ENCODE measurements around the gene FZD1.
A peak's percentile ranks its signal among the peaks of the same experiment; 100 is the strongest.

Gene FZD1

GRCh38 chr7:91265693-91266066, 1.4 kb downstream of the FZD1 start:
- DNase-seq, result no peak

DNA sequence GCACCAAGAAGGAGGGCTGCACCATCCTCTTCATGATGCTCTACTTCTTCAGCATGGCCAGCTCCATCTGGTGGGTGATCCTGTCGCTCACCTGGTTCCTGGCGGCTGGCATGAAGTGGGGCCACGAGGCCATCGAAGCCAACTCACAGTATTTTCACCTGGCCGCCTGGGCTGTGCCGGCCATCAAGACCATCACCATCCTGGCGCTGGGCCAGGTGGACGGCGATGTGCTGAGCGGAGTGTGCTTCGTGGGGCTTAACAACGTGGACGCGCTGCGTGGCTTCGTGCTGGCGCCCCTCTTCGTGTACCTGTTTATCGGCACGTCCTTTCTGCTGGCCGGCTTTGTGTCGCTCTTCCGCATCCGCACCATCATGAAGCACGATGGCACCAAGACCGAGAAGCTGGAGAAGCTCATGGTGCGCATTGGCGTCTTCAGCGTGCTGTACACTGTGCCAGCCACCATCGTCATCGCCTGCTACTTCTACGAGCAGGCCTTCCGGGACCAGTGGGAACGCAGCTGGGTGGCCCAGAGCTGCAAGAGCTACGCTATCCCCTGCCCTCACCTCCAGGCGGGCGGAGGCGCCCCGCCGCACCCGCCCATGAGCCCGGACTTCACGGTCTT, 1.9 kb downstream of the FZD1 start:
- no peak for DNase-seq

DNA sequence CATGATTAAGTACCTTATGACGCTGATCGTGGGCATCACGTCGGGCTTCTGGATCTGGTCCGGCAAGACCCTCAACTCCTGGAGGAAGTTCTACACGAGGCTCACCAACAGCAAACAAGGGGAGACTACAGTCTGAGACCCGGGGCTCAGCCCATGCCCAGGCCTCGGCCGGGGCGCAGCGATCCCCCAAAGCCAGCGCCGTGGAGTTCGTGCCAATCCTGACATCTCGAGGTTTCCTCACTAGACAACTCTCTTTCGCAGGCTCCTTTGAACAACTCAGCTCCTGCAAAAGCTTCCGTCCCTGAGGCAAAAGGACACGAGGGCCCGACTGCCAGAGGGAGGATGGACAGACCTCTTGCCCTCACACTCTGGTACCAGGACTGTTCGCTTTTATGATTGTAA, 2.5 kb downstream of the FZD1 start:
- DNase-seq, result no peak

GRCh38 chr7:91267171-91267955, 3.1 kb downstream of the FZD1 start:
- DNase-seq, result no peak

- DNase-seq, result no peak
Measured at GRCh38 chr7:91270372-91270771, 6.1 kb downstream of the FZD1 start.

- no peak for DNase-seq
Measured at GRCh38 chr7:91276909-91277308, 12.7 kb downstream of the FZD1 start.

DNA sequence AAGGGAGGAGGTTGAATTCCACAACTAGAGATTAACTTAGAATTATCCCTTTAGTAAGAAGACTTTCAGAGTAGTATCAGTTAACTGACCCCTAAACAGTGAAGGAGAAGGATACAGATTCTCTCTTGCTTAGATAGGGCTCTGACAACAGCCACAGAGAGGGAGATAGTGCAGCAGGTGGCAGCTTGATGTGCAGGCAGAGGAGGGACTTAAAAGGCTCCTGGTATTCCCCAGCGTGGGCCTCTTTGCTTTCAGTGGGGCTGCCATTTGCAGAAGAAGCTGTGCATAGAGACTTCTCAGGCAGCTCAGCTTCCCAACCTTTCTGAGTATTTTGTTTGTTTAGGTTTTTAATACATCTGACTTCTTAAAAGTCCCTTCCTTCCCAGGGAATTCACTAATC, 16.0 kb downstream of the FZD1 start:
- peak in 1 of 2 experiments; percentile 30 for DNase-seq

DNA sequence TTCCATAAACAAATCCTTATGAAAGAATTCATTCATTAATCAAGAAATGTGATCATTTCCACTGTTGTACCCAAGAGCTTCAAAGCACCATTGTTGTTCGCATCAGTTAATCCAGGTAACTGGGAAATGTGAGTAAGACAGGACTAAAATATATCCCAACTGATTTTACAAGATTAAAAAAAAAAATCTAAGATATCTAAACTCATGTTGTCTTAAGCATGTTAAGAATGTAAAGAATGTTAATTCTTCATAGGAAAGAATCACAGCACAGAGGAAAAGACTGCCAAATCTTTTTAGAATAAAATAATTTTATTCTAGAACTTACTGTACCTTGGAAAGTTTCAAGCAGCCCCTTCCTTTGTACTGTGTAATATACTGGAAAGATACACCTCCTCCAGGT, 16.4 kb downstream of the FZD1 start:
- DNase-seq, result no peak

DNA sequence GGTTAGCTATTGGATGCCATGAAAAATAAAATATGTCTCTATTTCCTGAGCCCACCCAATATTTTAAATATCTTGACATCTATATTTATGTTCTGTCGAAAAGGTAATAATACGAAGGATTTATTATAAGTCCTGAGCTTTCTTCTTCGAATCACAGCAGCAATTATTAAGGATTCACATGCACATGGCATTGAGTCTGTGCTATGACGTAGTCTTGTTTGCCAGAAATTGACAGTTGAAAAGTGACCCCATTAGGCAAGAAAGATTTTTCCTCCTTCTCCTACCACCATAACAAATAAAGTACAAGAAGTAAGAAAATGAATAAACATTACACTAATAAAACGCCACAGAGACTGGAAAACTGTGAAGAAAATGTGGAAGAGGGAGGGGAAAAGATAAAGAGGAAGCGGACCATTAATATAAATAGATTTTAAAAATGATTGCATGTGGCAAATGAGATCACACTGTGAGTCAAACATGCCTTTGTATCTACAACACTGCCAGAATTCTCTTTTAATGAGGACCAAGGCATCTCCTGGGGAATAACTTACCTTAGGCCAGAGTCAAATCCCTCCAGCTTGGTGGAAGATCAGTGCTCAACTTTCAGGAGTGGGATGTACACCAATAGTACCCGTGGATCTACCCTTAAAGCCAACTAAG, 21.6 kb downstream of the FZD1 start:
- no peak for DNase-seq

DNA sequence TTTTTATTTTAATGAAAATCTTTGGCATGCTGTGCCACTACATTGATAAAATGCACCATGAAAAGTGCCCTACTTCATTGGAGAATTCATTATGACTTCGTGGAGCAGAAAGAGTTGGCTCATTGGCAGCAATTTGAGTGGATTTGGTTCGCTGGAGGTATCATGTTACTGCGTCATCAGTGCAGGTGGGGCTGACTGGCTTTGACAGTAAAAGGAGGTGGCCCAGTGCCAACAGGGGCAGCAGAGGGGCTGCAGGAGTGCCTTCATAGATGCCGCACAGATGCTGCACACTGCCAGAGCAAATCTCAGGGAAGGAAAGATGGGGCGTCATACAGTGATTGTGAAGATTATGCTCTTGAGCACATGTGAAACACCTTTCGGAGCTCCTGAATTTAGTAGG, 22.2 kb downstream of the FZD1 start:
- DNase-seq, result no peak

- DNase-seq, result no peak
Measured at GRCh38 chr7:91287371-91288084, 23.3 kb downstream of the FZD1 start.

DNA sequence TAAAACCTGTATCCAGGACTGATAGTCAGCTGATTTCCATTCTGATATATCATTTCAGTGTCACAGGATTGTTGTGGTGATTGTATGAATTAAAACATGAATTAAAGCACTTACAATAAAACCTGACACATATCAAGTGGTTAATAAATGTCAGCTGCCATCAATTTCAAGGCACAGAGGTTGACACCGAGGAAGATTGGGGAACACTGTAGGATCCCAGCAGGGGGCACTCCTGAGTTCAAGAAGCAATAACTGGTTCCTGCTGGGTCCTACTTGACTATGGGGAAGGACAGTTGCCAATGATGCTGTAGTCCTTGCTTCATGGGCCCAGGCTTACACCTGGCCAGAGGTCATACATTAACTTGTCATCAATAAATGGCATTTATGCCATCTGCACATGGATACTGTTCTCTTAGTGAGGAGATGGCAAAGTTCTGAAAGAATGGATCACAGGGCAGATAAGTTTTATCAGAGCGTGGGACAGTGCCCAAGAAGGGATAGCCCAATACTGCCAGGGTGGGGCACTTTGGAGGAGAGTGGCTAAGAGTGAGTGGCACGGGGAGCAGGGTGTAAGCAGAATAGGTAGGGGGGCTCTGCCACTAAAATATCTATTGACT, 24.1 kb downstream of the FZD1 start:
- no peak for DNase-seq

DNA sequence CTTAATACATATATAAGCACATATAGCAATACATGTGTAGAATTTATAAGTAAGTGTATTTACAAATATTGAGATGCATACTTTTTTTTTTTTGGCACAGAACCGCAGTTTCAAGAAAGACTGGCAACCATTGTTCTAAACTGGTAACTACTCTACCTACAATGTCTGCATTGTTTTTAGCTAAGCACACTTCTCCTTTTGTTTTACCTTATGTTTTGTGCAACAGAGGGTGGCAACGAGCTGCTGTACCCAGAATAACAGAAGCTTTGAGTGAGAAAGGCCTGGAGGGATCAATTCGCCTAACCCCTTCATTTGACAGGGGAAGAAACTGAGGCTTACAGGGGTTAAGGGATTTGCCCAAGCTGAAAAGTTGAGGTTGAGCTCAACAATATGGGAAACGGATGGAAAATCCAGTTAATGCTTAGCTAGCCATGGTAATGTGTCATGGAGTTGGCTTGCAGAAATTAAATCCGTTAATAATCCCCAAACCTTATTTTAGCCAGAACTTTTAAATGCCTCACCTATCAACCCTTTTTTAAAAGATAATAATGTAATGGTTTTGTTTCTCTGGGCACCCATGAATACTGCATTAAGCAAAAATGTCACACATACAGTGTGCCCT, 25.5 kb downstream of the FZD1 start:
- no peak for DNase-seq

GRCh38 chr7:91291302-91291701, 27.1 kb downstream of the FZD1 start:
- no peak for DNase-seq

DNA sequence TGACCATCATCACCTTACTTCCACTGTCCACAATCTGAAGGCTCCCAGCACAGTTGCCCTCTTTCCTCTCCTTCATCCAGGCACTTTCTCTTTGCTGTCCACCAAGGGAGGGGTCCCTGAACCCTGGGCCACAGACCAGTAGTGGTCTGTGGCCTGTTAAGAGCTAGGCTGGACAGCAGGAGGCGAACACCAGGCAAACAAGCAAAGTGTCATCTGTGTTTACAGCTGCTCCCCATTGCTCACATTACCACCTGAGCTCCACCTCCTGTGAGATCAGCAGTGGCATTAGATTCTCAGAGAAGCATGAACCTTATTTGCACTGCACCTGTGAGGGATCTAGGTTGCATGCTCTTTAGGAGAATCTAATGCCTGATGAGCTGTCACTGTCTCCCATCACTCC, 27.7 kb downstream of the FZD1 start:
- no peak for DNase-seq

DNA sequence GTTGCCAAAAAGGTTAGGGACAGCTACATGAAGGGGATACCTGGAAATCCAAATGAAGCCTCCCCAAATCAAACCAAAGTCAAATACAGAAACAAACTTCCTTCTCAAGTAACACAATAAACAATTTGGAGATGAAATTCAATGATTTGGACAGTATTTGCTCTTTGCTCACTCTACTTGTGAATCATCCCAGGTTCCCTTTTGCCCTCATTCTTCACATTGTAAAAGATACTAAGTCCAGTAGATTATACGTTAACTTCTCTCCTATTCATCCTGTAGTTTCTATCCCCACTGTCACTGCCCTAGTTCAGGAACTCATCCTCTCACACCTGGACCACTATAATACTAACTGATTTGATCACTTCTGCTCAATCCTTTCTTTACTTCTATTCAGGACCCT, 28.3 kb downstream of the FZD1 start:
- no peak for DNase-seq

- DNase-seq, result no peak
Measured at GRCh38 chr7:91293136-91293535, 28.9 kb downstream of the FZD1 start.

GRCh38 chr7:91293840-91294239, 29.6 kb downstream of the FZD1 start:
- no peak for DNase-seq

GRCh38 chr7:91294639-91295220, 30.5 kb downstream of the FZD1 start:
- no peak for DNase-seq

DNA sequence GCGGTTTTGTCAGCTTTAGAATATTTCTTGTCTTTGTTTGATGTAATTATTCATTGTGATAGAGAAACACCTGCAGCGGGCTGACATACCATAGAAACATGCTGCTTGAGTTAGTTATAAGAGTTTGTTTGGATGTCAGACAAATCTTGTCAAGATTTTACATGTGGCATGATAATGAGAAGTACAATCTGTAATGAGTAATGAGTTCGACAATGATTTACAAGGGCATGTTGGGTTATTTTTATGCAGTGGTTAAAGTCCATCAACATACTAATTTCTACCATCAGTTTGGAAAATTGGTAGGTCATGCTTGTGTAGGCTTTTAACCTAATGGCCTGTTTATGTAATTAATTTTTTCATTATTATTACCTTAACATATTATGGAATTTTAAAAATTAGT, 31.3 kb downstream of the FZD1 start:
- no peak for DNase-seq

- no peak for DNase-seq
Measured at GRCh38 chr7:91297939-91298338, 33.7 kb downstream of the FZD1 start.

All from NCI-H1930 (cell line).